ENCODE results near the gene TMPRSS2. TPM values are rescaled to one million over a fixed set of nuclear protein-coding genes. Genes with fewer than 3 reads are reported as not detected.

TMPRSS2 gene
- total RNA-seq, 1 experiment from 2014 or later, result not detected

DNA sequence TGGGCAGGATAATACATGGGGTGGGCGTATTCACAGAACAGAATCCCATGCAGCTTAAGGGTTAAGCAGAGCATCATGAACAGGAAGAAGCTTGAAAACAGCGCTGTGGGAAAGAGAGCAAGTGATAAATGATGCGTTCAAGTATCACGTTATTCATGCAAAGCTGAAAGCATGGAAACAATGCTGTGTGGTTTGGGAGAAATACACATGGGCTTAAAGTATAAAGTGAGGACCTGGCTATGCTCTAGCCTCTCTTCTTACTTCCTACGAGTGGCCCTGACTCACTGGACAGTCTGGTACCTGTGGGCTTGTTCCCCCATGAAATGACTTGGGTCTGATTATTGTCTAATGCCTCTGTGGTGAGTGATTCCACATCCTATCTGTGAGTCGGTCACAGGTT lies 25.7 kb downstream of the TMPRSS2 start:
- DNase-seq (ENCODE audit: low read depth), result no peak

DNA sequence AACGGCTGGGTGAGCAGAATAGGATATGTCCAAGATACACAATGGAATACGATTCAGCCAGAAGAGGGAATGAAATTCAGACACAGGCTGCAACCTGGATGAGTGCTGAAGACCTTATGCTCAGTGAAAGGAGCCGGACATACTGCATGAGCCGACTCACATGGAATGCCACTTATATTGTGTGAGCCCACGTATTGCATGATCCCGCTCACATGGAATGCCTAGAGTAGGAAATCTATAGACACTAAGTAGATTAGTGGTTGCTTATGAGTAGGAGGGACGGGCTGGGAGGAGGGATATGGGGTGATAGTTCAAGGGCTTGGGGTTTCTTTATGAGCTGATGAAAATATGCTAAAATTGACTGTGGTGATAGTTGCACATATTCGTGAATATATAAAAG lies 26.8 kb downstream of the TMPRSS2 start:
- DNase-seq (ENCODE audit: low read depth), result no peak

- DNase-seq (ENCODE audit: low read depth), result no peak
These were observed 27.8 kb downstream of the TMPRSS2 start for GRCh38 chr21:41480086-41480690.

DNA sequence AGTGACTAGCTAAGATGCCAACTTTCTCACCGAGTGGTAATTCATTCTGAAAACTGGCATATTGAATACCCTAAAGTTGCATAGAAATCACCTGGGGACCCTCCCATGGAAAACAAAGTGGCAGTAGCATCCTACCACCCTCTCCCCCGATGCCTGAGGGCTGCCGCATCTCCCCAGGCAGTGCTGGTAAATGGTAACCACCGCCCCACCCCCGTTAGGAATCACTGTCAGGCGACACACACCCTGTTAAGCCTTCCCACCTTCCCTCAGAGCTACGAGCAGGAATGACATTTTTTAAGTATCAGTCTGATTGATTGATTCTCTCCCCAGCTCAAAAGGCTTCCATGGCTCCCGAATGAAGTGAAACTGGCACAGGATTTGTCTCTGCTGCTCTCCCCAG lies 28.3 kb downstream of the TMPRSS2 start:
- DNase-seq (ENCODE audit: low read depth), result no peak

DNA sequence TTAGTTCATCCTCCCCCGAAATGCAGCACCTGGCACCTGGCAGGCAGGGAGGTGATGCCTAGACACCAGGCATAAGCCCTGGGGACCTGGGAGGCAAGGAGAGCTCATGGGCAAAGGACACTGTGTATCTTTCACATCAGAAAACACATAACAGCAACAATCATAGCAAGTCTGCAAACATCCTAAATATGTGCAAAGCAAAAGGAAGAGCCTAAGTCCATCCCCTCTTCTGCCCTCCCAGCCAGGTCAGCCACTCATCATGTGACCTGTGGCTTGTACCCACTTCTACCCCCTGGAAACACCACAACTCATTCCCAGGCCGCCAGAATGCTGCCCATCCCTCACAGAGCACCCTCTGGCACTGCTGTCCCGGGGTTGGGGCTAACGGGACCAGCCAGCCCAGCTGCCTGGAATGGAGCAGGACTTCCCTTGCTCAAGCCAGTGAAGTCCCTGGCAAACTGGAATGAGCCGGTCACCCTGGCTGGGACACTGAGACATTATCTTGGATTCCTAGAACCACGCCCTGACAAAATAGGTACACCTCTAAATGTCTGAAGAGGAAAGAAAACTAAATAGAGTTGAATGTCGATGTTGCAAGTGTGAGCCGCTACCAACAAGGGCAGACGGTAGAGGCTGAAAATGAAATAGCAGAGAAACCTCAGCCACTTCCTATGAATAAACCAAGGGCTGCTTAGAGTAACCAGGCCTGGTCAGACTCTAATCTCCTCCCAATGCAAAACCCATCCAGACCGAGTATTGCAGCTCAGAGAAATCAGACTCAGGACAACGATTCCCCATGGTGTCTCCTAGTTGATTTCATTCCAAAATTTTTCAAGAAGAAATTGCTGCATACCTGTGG lies 29.4 kb downstream of the TMPRSS2 start:
- DNase-seq (ENCODE audit: low read depth), result no peak

DNA sequence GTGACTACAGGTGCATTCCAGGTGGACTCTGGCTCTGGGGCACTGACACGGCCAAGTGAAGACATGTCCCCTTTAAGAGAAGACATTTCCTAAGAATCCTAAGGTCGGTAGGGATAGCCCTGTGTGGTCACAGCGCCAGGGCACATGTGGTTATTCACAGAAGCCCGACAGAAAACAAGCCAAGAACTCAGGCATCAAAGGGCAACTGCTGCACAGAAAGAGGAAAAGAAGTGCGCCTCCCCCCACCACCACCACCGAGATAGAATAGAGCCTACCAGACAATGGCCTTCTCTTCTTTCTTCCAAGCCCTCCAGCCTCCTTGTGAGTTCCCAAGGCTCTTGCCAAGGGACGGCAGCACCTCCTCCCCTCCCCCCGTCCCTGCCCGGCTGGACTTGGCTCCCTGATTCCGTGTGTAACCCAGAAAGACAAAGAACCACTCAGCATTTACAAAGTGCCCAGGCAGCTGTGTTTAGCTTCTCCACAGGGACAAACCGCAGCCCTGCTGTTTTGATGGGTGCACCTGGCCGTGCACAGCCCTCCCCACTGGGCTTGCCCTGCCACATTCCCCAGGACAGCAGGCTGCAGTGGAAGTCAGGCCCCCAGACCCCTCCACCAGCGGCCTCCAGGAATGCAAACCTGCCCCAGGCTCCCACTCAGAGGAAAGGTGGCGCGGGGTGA lies 30.2 kb downstream of the TMPRSS2 start:
- DNase-seq (ENCODE audit: low read depth), result no peak

DNA sequence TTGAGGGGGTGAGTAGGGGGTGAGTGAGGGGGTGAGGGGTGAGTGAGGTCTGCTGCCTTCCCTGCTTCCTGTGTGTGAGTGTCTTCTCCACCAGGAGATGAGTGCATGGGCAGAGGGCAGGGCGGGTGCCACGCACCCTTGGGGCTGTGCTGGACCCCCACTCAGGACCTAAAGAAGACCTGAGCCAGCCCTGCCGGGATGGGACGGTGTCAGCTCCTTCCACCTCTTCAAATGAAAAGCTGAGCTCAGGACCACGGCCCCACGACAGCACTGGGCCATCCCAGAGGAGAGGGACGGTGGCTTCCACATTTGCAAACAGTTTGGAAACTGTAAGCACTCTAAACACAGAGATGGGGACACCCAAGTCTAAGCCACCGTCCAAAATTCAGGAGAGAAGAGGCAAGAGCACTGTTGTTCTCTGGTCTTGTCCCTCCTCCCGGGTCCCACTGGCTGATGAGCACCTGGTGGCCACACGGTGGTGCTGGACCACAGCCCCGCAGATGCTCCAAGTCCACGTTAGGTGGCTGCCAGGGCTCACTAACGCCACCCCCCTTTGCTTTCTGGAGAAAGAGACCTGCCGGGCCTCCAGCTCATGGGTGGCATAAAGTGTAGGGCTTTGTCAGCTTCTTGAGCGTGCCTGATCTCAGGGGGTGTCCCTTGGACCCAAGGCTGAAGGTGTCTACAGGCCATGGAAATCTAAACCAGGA lies 32.1 kb downstream of the TMPRSS2 start:
- no peak for DNase-seq (ENCODE audit: low read depth)

GRCh38 chr21:41472753-41473548 lies 35.0 kb downstream of the TMPRSS2 start:
- DNase-seq (ENCODE audit: low read depth), result no peak

DNA sequence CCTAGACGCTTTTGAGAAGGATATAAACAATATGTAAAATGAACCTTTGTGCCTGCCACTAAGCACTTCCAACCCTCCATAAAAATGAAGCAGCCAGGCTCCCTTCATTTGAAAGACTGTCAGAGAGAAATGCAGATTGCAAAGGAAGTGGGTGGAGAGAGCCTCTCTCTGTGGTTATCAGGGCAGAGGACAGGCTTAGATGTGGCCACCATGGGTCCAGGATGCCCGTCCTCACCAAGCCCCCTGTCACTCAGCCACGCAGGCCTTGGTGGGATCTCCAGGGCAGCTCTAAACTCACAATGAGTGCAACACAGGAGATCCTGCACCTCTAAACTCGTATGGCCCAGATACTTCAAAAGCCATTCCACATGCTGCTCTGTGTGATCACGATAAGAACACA lies 37.9 kb downstream of the TMPRSS2 start:
- no peak for DNase-seq (ENCODE audit: low read depth)

DNA sequence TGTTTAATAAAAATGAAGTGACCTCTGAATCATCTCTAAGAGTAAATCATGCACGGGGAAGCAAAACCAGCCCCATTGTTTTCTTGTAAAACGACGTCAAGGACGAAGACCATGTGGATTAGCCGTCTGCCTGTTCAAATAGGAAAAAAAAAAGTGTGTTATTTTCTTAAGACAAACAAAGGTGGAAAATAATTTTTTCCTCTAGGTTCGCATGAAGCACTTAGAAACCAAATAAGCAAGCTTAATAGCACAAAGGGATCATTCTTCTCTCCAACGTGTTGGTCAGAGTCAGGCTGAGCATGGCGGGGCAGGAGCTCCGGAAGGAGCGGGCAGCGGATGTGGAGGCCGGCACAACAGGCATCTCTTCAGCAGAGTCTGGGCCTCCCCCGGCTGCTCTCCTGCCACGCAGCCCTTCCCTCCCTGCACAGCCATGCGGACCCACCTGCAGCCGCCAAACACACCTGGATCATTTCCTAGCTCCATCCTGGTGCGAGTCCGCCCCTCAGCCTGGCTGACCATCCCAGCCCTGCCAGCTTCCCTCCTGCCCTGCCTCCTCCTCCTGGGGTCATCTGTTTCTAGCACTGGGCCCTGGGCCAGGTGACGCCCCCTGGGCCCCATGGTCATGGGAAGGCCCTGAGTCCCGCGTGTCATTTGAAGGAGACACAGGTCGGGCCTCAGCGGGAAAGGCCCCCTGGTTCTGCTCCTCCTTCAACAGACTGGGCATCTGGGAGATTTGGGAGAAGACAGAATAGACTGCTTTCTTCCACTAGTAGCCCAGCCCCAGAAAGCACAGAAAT lies 41.7 kb downstream of the TMPRSS2 start:
- no peak for DNase-seq (ENCODE audit: low read depth)

DNA sequence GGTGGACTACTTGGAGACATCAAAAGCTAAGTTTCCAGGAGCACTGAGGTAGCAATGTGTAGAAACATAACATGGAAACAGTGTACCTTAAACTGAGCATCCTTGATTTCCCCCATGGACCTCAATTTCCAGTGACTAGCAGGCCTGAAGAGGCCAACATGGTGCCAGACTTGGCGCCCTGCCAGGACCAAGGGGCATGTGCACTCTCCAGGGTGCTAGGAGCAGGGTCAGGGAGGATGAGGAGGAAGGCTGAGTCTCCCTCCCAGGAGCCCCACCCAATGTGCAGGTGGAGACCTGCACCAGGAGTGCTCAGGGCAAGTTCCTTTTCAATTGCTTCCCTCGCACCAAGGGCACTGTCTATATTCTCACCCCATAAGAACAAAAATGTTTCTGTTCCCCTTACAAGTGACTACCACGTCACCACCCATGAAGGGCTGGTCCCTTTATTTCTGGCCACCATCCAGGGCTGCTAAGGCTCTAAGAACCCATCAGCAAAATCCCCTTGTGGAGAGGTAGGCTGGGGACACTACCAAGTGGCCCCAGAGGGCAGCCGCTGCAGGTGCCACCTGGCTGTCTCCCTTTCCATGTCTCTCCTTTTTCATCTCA lies 42.7 kb downstream of the TMPRSS2 start:
- DNase-seq (ENCODE audit: low read depth), result no peak

DNA sequence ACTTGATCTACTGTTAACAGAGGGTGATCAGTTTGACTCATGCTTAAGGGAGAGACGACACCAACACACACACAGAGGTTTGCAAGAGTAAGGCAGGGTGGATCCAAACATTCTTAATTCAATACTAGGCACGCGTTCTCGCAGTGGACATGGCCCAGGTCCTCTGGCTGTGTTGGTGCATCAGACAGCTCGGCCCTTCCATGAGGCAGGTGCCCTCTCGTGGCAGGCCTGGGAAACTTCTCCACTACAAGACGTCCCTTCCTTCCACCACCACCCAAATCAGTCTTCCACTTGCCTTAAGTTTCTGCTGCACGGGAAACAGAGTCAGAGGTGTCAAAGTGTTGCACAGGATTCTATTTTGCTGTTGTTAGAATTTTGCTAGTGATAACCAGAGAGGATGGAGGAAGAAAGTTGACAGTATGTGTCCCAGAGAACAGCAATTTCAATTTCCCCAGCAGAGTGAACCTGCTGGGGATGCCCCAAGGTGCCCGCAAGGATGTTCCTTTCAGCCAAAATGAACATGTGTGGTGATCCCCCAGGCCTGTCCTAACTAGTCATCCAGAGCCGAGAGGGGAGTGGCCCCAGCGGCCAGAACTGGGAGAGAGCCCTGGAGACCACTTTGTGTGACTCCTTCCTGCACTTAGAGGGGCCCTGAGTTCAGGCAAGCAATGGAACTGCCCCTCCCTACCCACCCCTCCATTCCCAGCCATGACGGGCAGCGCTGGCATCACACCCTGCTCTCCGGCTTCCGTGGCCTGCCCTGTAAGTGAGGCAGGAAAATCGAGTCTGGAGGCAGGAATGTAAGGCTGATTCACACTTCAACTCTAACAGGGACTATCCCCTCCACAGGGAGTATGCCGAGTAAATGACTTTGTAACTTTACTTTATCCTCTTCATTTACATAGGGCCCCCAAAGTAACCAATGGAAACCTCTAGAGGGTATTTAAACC lies 47.1 kb downstream of the TMPRSS2 start:
- peak; percentile 45 for DNase-seq (ENCODE audit: low read depth)

GRCh38 chr21:41459884-41460534 lies 47.9 kb downstream of the TMPRSS2 start:
- DNase-seq (ENCODE audit: low read depth), result no peak

DNA sequence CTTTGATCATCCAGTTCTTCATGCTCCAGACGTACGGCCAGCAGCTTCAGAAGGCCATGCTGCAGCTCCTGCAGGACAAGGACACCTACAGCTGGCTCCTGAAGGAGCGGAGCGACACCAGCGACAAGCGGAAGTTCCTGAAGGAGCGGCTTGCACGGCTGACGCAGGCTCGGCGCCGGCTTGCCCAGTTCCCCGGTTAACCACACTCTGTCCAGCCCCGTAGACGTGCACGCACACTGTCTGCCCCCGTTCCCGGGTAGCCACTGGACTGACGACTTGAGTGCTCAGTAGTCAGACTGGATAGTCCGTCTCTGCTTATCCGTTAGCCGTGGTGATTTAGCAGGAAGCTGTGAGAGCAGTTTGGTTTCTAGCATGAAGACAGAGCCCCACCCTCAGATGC lies 49.4 kb downstream of the TMPRSS2 start:
- DNase-seq (ENCODE audit: low read depth), result no peak

GRCh38 chr21:41458121-41458520 lies 49.8 kb downstream of the TMPRSS2 start:
- DNase-seq (ENCODE audit: low read depth), result no peak

DNA sequence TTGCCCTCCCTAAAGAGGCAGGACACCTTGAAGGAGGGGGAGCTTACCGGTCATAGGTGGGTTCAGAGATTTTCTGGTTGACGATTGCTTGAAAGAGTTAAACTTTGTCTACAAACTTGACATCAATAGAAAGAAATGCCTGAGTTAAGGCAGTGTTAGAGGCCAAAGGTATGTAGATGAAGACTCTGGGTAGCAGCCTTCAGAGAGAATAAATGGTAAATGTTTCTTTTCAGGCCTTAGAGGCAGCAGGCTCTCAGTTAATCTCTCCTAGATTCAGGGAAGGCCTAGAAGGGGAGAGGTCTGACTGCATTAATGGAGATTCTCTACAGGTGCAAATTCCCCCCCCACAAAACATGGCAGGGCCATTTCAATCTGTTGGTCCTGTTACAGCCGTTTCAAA lies 54.2 kb downstream of the TMPRSS2 start:
- no peak for DNase-seq (ENCODE audit: low read depth)

GRCh38 chr21:41453198-41453597 lies 54.8 kb downstream of the TMPRSS2 start:
- DNase-seq (ENCODE audit: low read depth), result no peak

All from LHCN-M2 (cell line).